HCT116 (cell line): ENCODE results near the gene S100A10. TPM values are rescaled to one million over a fixed set of nuclear protein-coding genes. Genes with fewer than 3 reads are reported as not detected.

Experiments used
- ATAC-seq: fragments of 200-7000 bp; cut with Tn5 transposase; 2 replicates; pipeline ENCODE4 v1.9.1; 2020; ENCODE audit warnings: mild to moderate bottlenecking, moderate library complexity
- BruUV-seq: library from RNA; stranded (reverse); fragments of 400-500 nt; replicated peaks from 2 replicates; lab custom pipeline; 2021; lab: Mats Ljungman, UMichigan
- CTCF ChIA-PET: fragments of 300-600 bp; sonication (Branson Sonifier 250); formaldehyde crosslinking; loops from one replicate; lab custom pipeline; 2021; ENCODE audit warnings: antibody characterized with exemption; lab: Charles Lee
- POLR2A ChIA-PET: fragments of 300-600, 350-600 bp; sonication (Branson Sonifier 250); formaldehyde crosslinking; loops from one replicate; lab custom pipeline; 2021; ENCODE audit warnings: antibody characterized with exemption; lab: Charles Lee
- RAD21 ChIA-PET, 2 experiments: fragments of 300-600 bp; sonication (Branson Sonifier 250); formaldehyde crosslinking; loops; one replicate each; lab custom pipeline; 2023; ENCODE audit warnings: low total read pairs in 2 of 2; ENCODE audit not compliant: uncharacterized antibody in 2 of 2, unreplicated experiment in 2 of 2, low non-redundant PET in 1 of 2; lab: Charles Lee
- DNase-seq: peaks from one replicate; pipeline ENCODE4 v3.0.0-alpha.2; 2010; ENCODE audit warnings: low read depth, low spot score
- H2AFZ ChIP-seq: fragments of 200-600 bp; shearing (Covaris generic), sonication (generic); 2 replicates; pipeline ENCODE4 v1.6.1; 2017; ENCODE audit warnings: low read depth, mixed run types, mixed read lengths, antibody characterized with exemption, low read length; ENCODE audit not compliant: poor library complexity, severe bottlenecking
- H3K27ac ChIP-seq: 2 replicates; pipeline ENCODE4 v1.5.1; 2012; ENCODE audit warnings: low read depth, low read length
- H3K27me3 ChIP-seq: fragments of 200-600 bp; sonication (generic); 2 replicates; pipeline ENCODE4 v1.6.1; 2016; ENCODE audit warnings: mixed run types, low read length, mixed read lengths; ENCODE audit not compliant: insufficient read depth
- H3K36me3 ChIP-seq, 2 experiments: fragments of 200-500 bp in 1 of 2; fragments of 200-600 bp in 1 of 2; sonication (Bioruptor generic) in 1 of 2; sonication (generic) in 1 of 2; 2 replicates each; pipeline versions ENCODE4 v1.5.1 to v1.6.1; 2014 to 2016; ENCODE audit warnings: low read length in 2 of 2, inconsistent platforms in 1 of 2, mixed read lengths in 1 of 2, mixed run types in 1 of 2; ENCODE audit not compliant: insufficient read depth in 2 of 2, control insufficient read depth in 1 of 2
- H3K4me1 ChIP-seq, 2 experiments: fragments of 200-600 bp in 1 of 2; sonication (generic) in 1 of 2; 2 replicates each; pipeline versions ENCODE4 v1.5.1 to v1.6.1; 2012 to 2017; ENCODE audit warnings: low read length in 2 of 2, inconsistent platforms in 1 of 2, mild to moderate bottlenecking in 1 of 2, mixed read lengths in 1 of 2, mixed run types in 1 of 2, moderate library complexity in 1 of 2; ENCODE audit not compliant: insufficient read depth in 2 of 2, control insufficient read depth in 1 of 2
- H3K4me2 ChIP-seq: fragments of 200-600 bp; sonication (generic); 2 replicates; pipeline ENCODE4 v1.6.1; 2017; ENCODE audit warnings: mixed run types, low read length, mixed read lengths
- H3K4me3 ChIP-seq, 2 experiments: fragments of 200-600 bp in 1 of 2; sonication (generic) in 1 of 2; replicated peaks in 1 of 2; 2 replicates each; pipeline ENCODE4 v1.5.1; 2011 to 2016; ENCODE audit warnings: low read length in 2 of 2, control low read depth in 1 of 2, low read depth in 1 of 2, mild to moderate bottlenecking in 1 of 2, mixed read lengths in 1 of 2, mixed run types in 1 of 2
- H3K79me2 ChIP-seq: fragments of 200-600 bp; sonication (generic); 2 replicates; pipeline ENCODE4 v1.6.1; 2017; ENCODE audit warnings: mild to moderate bottlenecking, mixed run types, low read length, moderate library complexity, mixed read lengths; ENCODE audit not compliant: insufficient read depth
- H3K9ac ChIP-seq: fragments of 200-600 bp; sonication (generic); 2 replicates; pipeline ENCODE4 v1.6.1; 2016; ENCODE audit warnings: low read length, mixed read lengths
- H3K9me2 ChIP-seq: fragments of 200-600 bp; sonication (generic), shearing (Covaris generic); 2 replicates; pipeline ENCODE4 v1.6.1; 2017; ENCODE audit warnings: mixed run types, mild to moderate bottlenecking, moderate library complexity; ENCODE audit not compliant: insufficient read depth
- H3K9me3 ChIP-seq, 2 experiments: fragments of 200-500 bp in 1 of 2; fragments of 200-600 bp in 1 of 2; sonication (Bioruptor generic) in 1 of 2; sonication (generic) in 1 of 2; 2 replicates each; pipeline ENCODE4 v1.6.1; 2014 to 2017; ENCODE audit warnings: low read length in 2 of 2, mixed read lengths in 2 of 2, inconsistent platforms in 1 of 2, low read depth in 1 of 2, mild to moderate bottlenecking in 1 of 2, mixed run types in 1 of 2, moderate library complexity in 1 of 2; ENCODE audit not compliant: control insufficient read depth in 1 of 2, insufficient read depth in 1 of 2
- H4K20me1 ChIP-seq: fragments of 200-600 bp; sonication (generic), shearing (Covaris generic); 2 replicates; pipeline ENCODE4 v1.6.1; 2017; ENCODE audit warnings: mixed run types, mild to moderate bottlenecking, moderate library complexity; ENCODE audit not compliant: insufficient read depth
- CEBPB ChIP-seq: IDR thresholded peaks from 2 replicates; pipeline ENCODE4 v1.6.1; 2012; ENCODE audit warnings: low read depth
- CTCF ChIP-seq, 3 experiments: fragments of 200-600 bp in 1 of 3; sonication (generic) in 1 of 3; IDR thresholded peaks in 2 of 3; conservative IDR thresholded peaks in 1 of 3; 2 replicates each; pipeline ENCODE4 v1.5.1; 2012 to 2017; ENCODE audit warnings: low read depth in 2 of 3, low read length in 2 of 3, antibody characterized with exemption in 1 of 3, borderline replicate concordance in 1 of 3, control low read depth in 1 of 3, mild to moderate bottlenecking in 1 of 3, mixed read lengths in 1 of 3, mixed run types in 1 of 3, moderate library complexity in 1 of 3; ENCODE audit not compliant: insufficient read depth in 1 of 3
- EGR1 ChIP-seq: IDR thresholded peaks from 2 replicates; pipeline ENCODE4 v1.6.1; 2012; ENCODE audit warnings: low read depth
- ELF1 ChIP-seq: IDR thresholded peaks from 2 replicates; pipeline ENCODE4 v1.6.1; 2012; ENCODE audit warnings: low read depth, borderline replicate concordance
- MAX ChIP-seq: IDR thresholded peaks from 2 replicates; pipeline ENCODE4 v1.6.1; 2012
- POLR2AphosphoS5 ChIP-seq: IDR thresholded peaks from 2 replicates; pipeline ENCODE4 v1.6.1; 2011; ENCODE audit warnings: mild to moderate bottlenecking, low read depth, low read length, moderate library complexity
- RAD21 ChIP-seq: IDR thresholded peaks from 2 replicates; pipeline ENCODE4 v1.6.1; 2012; ENCODE audit warnings: low read depth, mild to moderate bottlenecking
- REST ChIP-seq: IDR thresholded peaks from 2 replicates; pipeline ENCODE4 v1.6.1; 2012; ENCODE audit warnings: low read depth
- SIN3A ChIP-seq: IDR thresholded peaks from 2 replicates; pipeline ENCODE4 v1.6.1; 2012; ENCODE audit warnings: low read depth
- SP1 ChIP-seq: IDR thresholded peaks from 2 replicates; pipeline ENCODE4 v1.6.1; 2012; ENCODE audit warnings: low read depth
- SRF ChIP-seq: IDR thresholded peaks from 2 replicates; pipeline ENCODE4 v1.6.1; 2012; ENCODE audit warnings: low read depth
- TCF7L2 ChIP-seq: IDR thresholded peaks from 2 replicates; pipeline ENCODE4 v1.7.0; 2011; ENCODE audit warnings: borderline replicate concordance, inconsistent platforms; ENCODE audit not compliant: insufficient read depth, insufficient read length; ENCODE audit errors: extremely low read depth
- YY1 ChIP-seq: IDR thresholded peaks from 2 replicates; pipeline ENCODE4 v1.6.1; 2011; ENCODE audit warnings: low read length, low read depth, moderate library complexity, mild to moderate bottlenecking; ENCODE audit not compliant: insufficient replicate concordance; ENCODE audit errors: extremely low read depth
- ZBTB33 ChIP-seq: IDR thresholded peaks from 2 replicates; pipeline ENCODE4 v1.6.1; 2011; ENCODE audit warnings: mild to moderate bottlenecking, low read length, moderate library complexity; ENCODE audit not compliant: insufficient replicate concordance; ENCODE audit errors: extremely low read depth
- ZFX ChIP-seq: fragments of 450-650 bp; IDR thresholded peaks from 2 replicates; pipeline ENCODE4 v1.6.1; 2017
- ZNF274 ChIP-seq: fragments of 200-500 bp; sonication (Bioruptor generic); IDR thresholded peaks from 2 replicates; pipeline ENCODE4 v1.6.1; 2014; ENCODE audit warnings: mild to moderate bottlenecking, low read depth, low read length, inconsistent platforms
- intact Hi-C: fragments of 100-400 bp; cut with micrococcal nuclease; formaldehyde crosslinking; loops from 2 replicates; pipeline ENCODE4 v1.10.0; 2022
- total RNA-seq: library from RNA; stranded (reverse); gene quantifications from one replicate; pipeline ENCODE4 v1.2.1, GENCODE V29; 2021; ENCODE audit not compliant: unreplicated experiment

The S100A10 gene
- total RNA-seq, 1 experiment from 2014 or later: 340 TPM

GRCh38 chr1:151960780-151961513 lies 32.7 kb downstream of the S100A10 start:
- TF ChIP-seq TCF7L2 (no peak), SP1 (no peak), ZNF274 (no peak), ZBTB33 (no peak), POLR2AphosphoS5 (no peak), CTCF (IDR thresholded peaks at IDR 0.05 in 2 of 3, conservative IDR thresholded peaks at IDR 0.05 in 1 of 3; ENCODE audit: borderline replicate concordance in 1 of 3, insufficient read depth in 1 of 3, low read depth in 2 of 3, low read length in 2 of 3) (no peak), EGR1 (no peak), MAX (no peak), REST (no peak), ELF1 (no peak), SRF (no peak), CEBPB (no peak), SIN3A (no peak), RAD21 (no peak), YY1 (no peak), ZFX (no peak)
- H4K20me1 ChIP-seq: no peaks in the 10 kb centered on the region
- H3K4me2 ChIP-seq: no peak overlapping the region
- no peak for DNase-seq
- peaks cover 0 to 5% of the 10 kb centered on the region in 2 experiments; a peak in 2 of 4 replicates for H3K4me1 ChIP-seq
- no peaks in the 10 kb centered on the region for H3K79me2 ChIP-seq
- no peaks in the 10 kb centered on the region for H3K9me3 ChIP-seq
- H3K9ac ChIP-seq: no peak overlapping the region
- H3K27ac ChIP-seq: no peak overlapping the region
- ChIA-PET CTCF (no interaction called here), POLR2A (no interaction called here), RAD21 (no interaction called here)
- no peak overlapping the region for H3K4me3 ChIP-seq
- no peak for ATAC-seq
- intact Hi-C loops: no loop called here
- no peaks in the 10 kb centered on the region for H3K27me3 ChIP-seq
- no TSS peak for BruUV-seq
- no peaks in the 10 kb centered on the region for H3K9me2 ChIP-seq
- no peaks in the 10 kb centered on the region for H3K36me3 ChIP-seq
- H2AFZ ChIP-seq: no peak overlapping the region
